Measurements from ENCODE around the gene GPC6.

DNA sequence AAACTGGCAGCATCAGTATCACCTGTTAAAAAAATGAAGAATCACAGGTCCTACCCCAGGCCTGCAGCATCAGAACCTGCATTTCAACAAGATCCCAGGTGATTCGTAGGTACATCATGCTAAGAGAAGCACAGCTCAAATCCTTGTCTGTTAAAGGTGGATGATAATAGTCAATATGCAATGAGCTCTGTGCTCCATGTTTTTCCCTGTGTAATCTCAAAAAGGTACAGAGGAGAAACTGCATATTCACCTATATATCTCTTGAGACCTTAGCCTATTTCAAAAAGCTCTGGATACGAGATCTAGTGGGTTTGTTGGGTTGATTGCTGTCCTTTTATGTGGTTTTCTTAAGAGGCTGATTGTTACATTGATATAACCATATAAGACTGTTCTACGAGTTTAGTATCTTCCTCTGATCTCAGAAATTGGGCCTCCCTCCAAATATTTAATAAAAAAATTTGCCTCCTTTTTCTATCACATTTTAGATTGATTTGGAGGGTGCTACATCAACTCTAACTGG is 1104.0 kb downstream of the GPC6 start:
- TF ChIP-seq POLR2A (IDR thresholded peaks at IDR 0.05) (no peak), POLR2AphosphoS5 (IDR thresholded peaks at IDR 0.05) (no peak), CTCF (IDR thresholded peaks at IDR 0.05) (no peak), EP300 (IDR thresholded peaks at IDR 0.05) (no peak)
